ENCODE measurements around the gene SEM1.
A peak's percentile ranks its signal among the peaks of the same experiment; 100 is the strongest.
"Not testable (repeated sequence)": the region's sequence is repeated elsewhere in the genome, so short reads cannot be mapped to it uniquely, and the experiment has no call there.

Gene SEM1

DNA sequence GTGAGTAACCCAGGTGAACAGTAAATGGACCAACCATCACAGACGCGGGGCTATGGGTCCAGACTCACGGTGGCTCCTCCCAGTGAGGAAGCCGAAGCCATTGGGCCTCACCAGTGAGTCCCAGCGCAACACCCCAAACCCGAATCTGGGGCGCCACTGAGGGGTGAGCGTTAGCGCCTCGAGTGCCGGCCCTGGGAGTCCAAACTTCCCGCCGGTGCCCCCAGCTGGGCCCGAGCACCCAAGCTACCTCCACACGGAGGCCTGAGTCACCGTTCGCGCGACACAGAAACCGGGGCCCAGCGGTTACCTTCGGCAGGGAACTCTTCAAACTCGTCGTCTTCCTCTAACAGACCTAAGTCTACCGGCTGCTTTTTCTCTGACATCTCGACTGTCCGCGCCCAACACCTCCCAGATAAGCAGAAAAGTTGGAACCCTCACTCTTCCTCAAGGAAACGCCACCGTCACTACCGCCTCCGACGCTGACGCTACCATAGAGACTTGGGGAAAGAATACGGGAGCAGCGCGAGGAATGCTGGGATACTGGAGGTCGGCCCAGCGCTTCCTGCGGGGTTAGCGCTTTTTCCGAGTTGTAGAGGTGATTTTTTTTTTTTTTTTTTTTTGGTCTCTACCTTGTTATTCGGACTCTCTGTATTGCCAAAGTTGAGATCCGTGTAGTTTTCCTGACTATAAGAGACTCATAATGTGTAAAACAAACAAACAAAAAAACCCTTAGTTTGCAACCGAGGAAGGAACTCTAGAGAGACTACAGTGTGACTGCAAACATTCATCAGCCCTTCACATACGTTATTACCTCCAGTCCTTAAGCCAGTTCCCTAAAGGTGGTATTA, at the start of gene SEM1:
SEM1 (minus strand) TSS at position 466 of the 848 bp plus-strand sequence; CDS start at position 383, 83 bp downstream.
- peak; percentile 43 to 51 (median 46) for DNase-seq (ENCODE audit: low read depth in 3 of 3)

GRCh38 chr7:96757880-96758279, 48.2 kb upstream of the SEM1 start:
- DNase-seq (ENCODE audit: low read depth in 3 of 3), result not testable (repeated sequence)

GRCh38 chr7:96747418-96747940, 37.8 kb upstream of the SEM1 start:
- no peak for DNase-seq (ENCODE audit: low read depth in 3 of 3)

DNA sequence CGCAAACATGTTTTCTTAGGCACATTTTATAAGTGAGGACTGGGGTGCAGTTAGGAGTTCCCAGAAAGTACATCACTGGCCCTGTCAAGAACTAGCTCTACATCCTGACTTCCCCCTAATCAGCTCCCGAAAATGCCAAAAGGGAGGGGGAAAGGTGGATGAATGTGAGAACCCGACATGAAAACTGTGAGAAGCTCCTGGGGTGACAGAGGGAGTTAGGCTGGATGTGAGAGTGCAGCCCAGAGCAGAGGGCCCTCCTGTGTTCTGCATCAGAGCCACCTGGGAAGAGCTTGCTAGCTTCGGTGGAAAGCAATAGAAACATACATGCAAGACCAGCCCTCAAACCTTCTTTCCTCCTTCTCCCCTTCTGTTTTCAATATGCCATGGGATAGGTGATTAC, 30.5 kb upstream of the SEM1 start:
- DNase-seq (ENCODE audit: low read depth in 3 of 3), result no peak

DNA sequence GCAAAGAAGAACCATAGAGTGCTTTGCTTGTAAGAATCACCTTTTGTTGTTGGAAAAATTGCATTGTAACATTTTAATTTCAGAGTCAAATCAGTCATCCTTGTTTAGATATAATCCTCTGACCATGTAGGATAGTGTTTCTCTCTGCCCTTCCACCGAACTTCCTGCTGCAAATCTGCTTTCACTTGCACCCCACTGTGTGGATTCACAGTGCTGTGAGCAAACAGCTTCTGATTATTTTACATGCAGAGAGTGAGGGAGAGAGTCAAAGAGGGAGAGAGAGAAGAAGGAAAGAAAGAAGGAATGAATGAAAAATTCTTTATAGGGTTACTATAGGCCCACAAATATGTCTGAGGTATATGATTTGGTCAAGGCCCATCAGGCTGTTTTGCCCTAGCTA, 30.0 kb upstream of the SEM1 start:
- DNase-seq (ENCODE audit: low read depth in 3 of 3), result no peak

- DNase-seq (ENCODE audit: low read depth in 3 of 3), result no peak
Measured at GRCh38 chr7:96739167-96739566, 29.5 kb upstream of the SEM1 start.

- no peak for DNase-seq (ENCODE audit: low read depth in 3 of 3)
Measured at GRCh38 chr7:96738705-96739104, 29.1 kb upstream of the SEM1 start.

- no peak for DNase-seq (ENCODE audit: low read depth in 3 of 3)
Measured at GRCh38 chr7:96737545-96738050, 28.0 kb upstream of the SEM1 start.

GRCh38 chr7:96734343-96734742, 24.7 kb upstream of the SEM1 start:
- DNase-seq (ENCODE audit: low read depth in 3 of 3), result no peak

GRCh38 chr7:96729820-96730219, 20.2 kb upstream of the SEM1 start:
- no peak for DNase-seq (ENCODE audit: low read depth in 3 of 3)

GRCh38 chr7:96728139-96728538, 18.5 kb upstream of the SEM1 start:
- no peak for DNase-seq (ENCODE audit: low read depth in 3 of 3)

DNA sequence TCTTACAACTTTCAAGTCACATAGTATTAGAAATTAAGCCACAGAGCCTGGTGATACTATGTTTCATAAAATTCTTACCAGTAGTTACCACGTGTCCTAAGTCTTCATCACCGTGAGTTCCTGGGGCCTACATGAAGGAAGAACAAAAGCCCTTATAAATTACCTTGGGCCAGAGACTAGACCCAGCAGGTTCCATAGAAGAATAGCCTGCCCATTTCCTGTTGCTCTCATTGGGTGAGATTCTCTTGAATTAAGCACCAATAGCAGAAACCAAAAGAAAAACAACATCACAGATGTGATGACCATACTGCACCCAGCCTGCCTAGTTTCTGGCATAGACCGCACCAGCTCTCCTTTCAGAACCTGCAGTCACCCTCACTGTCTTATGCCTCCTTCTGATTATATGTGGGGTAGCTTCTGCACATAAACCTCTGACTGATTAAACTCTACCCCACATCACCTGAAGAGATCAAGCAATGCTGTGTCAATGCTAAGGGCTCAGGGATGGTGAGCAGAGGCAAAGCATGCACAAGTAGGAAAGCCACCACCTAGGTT, 18.0 kb upstream of the SEM1 start:
- no peak for DNase-seq (ENCODE audit: low read depth in 3 of 3)

GRCh38 chr7:96723622-96724021, 14.0 kb upstream of the SEM1 start:
- DNase-seq (ENCODE audit: low read depth in 3 of 3), result no peak

DNA sequence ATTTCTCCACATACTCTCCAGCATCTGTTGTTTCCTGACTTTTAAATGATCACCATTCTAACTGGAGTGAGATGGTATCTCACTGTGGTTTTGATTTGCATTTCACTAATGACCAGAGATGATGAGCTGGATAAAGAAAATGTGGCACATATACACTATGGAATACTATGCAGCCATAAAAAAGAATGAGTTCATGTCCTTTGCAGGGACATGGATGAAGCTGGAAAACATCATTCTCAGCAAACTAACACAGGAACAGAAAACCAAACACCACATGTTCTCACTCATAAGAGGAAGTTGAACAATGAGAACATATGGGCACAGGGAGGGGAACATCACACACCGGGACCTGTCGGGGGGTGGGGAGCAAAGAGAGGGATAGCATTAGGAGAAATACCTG, 13.3 kb upstream of the SEM1 start:
- DNase-seq (ENCODE audit: low read depth in 3 of 3), result not testable (repeated sequence)

DNA sequence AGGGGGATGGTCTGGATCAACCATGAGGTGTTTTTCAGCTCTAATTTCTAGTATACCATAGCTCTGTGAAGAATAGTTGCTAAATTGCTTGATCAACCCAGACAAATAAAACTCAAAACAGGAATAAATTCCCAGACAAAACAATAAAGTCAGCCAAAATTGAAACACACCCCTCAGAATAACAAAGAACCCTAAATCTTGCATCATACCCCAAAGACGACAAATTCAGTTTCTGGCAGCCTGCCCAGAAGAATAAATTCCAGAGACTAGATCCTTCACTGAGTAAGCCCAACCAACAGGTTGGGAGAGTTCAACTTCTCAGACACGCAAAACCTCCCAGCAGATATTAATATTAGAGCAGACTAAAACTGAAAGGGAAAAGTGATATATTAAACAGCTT, 11.2 kb upstream of the SEM1 start:
- DNase-seq (ENCODE audit: low read depth in 3 of 3), result no peak

DNA sequence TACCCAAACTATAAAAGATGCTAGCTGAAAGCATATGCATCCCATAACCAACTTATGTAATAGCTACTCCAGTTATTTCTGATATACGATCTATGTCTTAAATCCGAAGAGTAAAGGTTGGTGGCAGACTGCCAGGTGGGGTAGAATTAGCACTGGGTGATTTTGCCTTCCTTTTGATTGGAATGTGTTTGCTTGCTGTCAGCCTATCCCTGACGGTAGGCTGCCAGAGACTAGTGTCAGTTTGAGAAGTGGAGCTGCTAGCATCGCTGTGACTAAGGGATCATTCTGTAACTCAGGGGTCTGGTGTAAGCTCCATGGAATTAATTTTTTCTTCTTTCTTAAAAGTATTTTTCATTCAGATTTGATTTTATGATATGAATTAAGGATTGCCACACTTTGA, 9.5 kb upstream of the SEM1 start:
- no peak for DNase-seq (ENCODE audit: low read depth in 3 of 3)

GRCh38 chr7:96718107-96719003, 8.7 kb upstream of the SEM1 start:
- no peak for DNase-seq (ENCODE audit: low read depth in 3 of 3)

- DNase-seq (ENCODE audit: low read depth in 3 of 3), result no peak
Measured at GRCh38 chr7:96713037-96713436, 3.4 kb upstream of the SEM1 start.

DNA sequence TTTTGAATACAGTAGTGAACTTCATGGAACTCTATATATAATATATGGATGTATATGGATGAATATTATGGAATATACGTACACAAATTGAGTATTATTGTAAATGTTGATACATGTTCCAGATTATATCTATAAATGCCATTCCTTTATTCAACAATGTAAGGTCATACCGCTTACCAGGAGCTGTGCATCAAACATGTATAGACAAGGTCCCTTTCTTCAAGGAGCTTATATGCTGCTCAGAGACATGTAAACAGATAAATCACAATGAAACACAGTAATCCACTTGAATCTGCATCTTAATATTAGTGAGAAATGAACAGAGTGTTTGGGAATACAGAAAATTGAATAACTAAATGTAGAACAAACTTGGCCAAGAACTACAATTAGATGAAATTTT, 898 bp upstream of the SEM1 start:
- no peak for DNase-seq (ENCODE audit: low read depth in 3 of 3)

DNA sequence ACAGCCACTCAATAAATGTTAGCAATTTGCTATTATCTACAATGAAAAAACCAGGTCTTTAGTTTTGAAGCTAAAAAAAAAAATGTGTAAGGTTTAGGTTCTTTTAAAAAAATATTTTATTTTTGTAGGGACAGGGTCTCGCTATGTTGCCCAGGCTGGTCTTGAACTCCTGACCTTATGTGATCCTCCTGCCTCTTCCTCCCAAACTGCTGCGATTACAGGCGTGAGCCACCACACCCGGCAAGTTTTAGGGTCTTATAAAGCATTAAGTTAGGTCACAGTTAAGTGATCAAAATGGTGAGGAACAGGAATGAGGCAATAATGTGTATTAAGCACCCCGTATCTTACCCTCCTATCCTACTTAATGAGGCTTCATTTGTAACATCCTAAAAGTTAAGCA, 774 bp downstream of the SEM1 start:
- DNase-seq (ENCODE audit: low read depth in 3 of 3), result no peak

DNA sequence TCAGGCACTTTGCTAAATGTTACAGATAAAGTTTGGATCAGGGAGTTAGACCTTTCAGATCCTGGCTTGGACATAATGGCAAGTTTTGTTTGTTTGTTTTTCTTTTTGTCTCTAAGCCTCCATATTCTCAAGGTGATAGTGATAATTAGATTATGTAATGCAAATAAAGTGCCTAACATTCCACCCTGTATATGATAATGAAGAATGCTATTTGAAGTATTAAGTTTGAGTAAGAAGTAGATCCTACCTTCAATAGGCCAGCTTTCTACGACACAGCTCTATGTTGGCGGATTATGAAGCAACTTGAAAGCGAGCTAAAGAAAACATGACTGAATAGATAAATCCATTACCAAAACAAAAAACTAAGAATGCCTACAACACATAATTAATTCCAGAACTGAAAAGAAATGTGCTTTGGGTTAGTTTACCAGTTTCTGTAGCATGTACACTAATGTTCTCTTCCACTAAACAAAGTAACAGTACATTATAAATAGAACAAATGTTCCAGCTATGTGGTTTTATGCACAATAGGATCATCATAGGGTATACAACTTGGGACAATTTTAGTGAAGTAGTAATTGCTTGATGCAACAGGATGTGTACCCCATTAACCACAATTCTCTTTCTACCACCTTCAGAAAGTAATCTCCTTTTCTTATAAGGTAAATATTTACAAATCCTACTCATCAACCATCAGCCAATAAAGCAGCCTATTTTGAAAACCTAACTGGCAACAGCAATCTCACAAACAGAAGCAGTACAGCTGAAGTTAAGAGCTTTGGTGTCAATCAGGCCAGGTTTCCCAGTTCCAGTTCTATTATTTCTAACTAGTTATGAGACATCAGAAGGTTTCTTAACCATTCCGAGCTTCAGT, 1.5 kb downstream of the SEM1 start:
- DNase-seq (ENCODE audit: low read depth in 3 of 3), result no peak

Measured in stimulated activated CD4-positive, alpha-beta T cell treated with anti-CD3 and anti-CD28 coated beads, TNF-alpha, amount 100 ng/mL, for 48 hours (primary cell).